Measurements from ENCODE around the gene BAIAP2L2. TPM values are rescaled to one million over a fixed set of nuclear protein-coding genes. Genes with fewer than 3 reads are reported as not detected.
"Not testable (repeated sequence)": the region's sequence is repeated elsewhere in the genome, so short reads cannot be mapped to it uniquely, and the experiment has no call there.

Gene BAIAP2L2
- total RNA-seq, 2 donors from 2014 or later, result 0.66 to 4.4 TPM

DNA sequence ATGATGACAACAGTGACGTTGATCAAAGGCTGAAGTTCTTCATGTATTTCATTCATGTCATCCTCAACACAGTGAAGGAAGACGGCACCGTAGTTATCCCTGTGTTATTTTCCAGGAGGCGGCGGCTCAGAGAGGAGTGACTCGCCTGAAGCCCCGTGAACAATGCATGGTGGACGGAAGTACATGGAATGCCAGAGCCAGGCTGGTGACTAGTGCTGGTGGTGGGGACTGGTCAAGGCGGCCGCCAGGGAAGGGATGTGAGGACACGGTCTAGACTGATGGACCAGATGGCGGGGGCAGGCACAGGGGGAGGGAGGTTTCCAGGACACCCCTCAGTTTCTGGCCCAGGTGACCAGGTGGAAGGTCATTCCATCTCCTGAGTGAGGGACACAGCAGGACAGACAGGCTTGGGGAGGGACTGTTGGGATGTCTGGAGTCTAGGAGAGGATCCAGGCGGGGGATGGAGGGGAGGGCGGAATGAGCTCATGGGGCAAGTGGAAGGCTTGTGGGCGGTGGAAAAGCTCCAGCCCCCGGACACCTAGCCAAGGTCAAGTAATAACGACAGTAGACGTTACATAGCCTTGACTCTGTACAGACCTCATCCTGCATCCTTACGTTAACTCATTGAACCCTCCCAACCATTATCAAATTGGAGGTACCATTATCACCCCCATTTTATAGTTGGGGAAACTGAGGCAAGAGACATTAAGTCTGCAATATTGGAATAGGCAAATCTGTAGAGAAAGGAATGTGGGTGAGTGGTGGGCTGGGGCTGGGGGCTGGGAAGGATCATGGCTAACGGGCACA, 69.3 kb downstream of the BAIAP2L2 start:
- Histone ChIP-seq H3K4me1 (no peaks in the 10 kb centered on the region), H3K27me3 (no peaks in the 10 kb centered on the region), H3K4me3 (no peak overlapping the region), H3K9me3 (no peaks in the 10 kb centered on the region), H3K36me3 (replicated peaks in 1 of 2; ENCODE audit: insufficient read depth in 1 of 2, low read depth in 2 of 2) (no peaks in the 10 kb centered on the region), H3K27ac (no peak overlapping the region)
- TF ChIP-seq, protein P1, sequence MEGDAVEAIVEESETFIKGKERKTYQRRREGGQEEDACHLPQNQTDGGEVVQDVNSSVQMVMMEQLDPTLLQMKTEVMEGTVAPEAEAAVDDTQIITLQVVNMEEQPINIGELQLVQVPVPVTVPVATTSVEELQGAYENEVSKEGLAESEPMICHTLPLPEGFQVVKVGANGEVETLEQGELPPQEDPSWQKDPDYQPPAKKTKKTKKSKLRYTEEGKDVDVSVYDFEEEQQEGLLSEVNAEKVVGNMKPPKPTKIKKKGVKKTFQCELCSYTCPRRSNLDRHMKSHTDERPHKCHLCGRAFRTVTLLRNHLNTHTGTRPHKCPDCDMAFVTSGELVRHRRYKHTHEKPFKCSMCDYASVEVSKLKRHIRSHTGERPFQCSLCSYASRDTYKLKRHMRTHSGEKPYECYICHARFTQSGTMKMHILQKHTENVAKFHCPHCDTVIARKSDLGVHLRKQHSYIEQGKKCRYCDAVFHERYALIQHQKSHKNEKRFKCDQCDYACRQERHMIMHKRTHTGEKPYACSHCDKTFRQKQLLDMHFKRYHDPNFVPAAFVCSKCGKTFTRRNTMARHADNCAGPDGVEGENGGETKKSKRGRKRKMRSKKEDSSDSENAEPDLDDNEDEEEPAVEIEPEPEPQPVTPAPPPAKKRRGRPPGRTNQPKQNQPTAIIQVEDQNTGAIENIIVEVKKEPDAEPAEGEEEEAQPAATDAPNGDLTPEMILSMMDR (IDR thresholded peaks at IDR 0.05), result no peak
- intact Hi-C loops (cut with DNase I), result loop anchor here (10.0 kb wide), 1 partner anchor 534 kb away; the partner anchor contains the start of gene DMC1
- no peak for ATAC-seq
- no peak for DNase-seq
- WGBS, 2 donors, result 75 to 82% methylated on average over 19 to 20 of the region's 20 CpGs

DNA sequence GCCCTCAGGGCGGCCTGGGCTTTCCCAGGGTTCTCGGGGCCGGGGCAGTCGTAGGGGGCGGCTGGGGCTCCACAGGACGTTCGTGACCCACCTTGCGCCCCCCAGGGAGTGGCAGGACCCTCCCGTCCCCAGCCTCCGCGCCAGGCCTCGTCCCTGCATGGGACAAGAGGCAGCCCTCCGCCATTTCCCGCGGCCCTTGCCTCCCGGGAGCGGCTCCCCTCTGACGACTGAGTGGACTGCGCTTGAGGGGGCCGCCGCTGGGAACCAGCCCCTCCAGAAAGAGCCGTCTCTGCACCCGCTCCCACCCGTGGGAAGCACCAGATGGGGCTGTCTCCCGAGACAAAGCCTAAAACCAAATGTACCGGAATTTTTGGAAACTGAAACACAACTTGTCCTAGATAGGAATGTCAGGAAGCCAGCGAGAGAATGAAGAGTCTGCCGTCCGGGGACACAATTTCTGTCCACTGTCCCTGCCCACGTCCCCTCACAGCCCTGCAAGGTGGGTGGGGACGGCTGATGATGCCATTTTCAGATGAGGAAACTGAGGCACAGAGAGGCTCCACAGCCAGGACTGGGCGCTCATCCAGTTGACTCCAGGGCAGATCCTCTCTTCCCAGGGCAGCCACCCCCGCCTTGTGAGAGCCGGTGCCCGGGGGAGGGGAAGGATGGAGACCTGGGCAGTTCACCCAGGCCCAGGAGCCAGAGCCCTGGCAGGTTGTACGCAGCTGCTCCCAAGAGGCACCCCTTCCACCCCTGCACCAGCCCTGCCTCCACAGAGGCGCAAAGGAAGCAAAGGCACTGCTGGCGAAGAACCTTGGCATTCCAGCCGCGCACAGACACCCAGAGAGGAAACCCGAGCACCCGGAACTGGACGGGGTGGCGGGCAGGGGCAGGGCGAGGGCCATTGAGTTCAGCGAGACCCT, 71.3 kb downstream of the BAIAP2L2 start:
- 65 to 67% methylated on average over 28 to 38 of the region's 46 CpGs for WGBS, 2 donors
- ATAC-seq (no peak), DNase-seq (no peak)
- Histone ChIP-seq H3K27ac (peak overlapping the region in 1 of 4 donors; percentile 11), H3K4me1 (peaks cover 6% of the 10 kb centered on the region), H3K4me3 (no peak overlapping the region), H3K9me3 (no peaks in the 10 kb centered on the region), H3K27me3 (no peaks in the 10 kb centered on the region), H3K36me3 (replicated peaks in 1 of 2; ENCODE audit: insufficient read depth in 1 of 2, low read depth in 2 of 2) (no peaks in the 10 kb centered on the region)
- intact Hi-C loops (cut with DNase I), result no loop called here
- no peak for TF ChIP-seq POLR2A (IDR thresholded peaks at IDR 0.05)
- TF ChIP-seq, protein P1 (IDR thresholded peaks at IDR 0.05), result no peak

DNA sequence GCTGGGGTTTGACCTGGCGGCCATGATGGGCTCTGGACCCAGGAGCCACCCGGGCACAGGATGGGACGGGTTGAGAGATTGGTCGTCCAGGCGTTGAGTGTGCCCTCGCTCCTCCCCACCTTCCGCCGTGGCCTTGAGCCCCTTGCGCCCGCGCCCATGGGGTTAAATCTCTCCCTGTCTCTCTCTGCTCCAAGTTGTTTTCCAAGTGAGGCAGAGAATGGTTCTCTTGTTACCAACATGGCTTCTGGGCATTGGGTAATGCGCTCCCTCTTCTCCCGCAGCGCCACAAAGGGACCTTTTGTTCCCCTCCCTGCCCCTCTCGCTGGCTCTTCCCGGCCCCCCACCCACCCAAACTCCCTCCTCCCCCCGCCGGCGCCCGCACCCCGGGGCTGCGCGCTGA, 72.1 kb downstream of the BAIAP2L2 start:
- ATAC-seq (no peak), DNase-seq (no peak)
- H3K4me1 ChIP-seq, result peaks cover 11% of the 10 kb centered on the region
- intact Hi-C loops (cut with DNase I), result no loop called here
- TF ChIP-seq POLR2A (IDR thresholded peaks at IDR 0.05), result no peak
- TF ChIP-seq, protein P1 (IDR thresholded peaks at IDR 0.05), result no peak
- no peak overlapping the region for H3K27ac ChIP-seq
- no peaks in the 10 kb centered on the region for H3K27me3 ChIP-seq
- no peaks in the 10 kb centered on the region for H3K9me3 ChIP-seq
- H3K4me3 ChIP-seq, result no peak overlapping the region
- 88 to 91% methylated on average over 16 to 22 of the region's 23 CpGs for WGBS, 2 donors
- no peaks in the 10 kb centered on the region for H3K36me3 ChIP-seq (replicated peaks in 1 of 2; ENCODE audit: insufficient read depth in 1 of 2, low read depth in 2 of 2)

DNA sequence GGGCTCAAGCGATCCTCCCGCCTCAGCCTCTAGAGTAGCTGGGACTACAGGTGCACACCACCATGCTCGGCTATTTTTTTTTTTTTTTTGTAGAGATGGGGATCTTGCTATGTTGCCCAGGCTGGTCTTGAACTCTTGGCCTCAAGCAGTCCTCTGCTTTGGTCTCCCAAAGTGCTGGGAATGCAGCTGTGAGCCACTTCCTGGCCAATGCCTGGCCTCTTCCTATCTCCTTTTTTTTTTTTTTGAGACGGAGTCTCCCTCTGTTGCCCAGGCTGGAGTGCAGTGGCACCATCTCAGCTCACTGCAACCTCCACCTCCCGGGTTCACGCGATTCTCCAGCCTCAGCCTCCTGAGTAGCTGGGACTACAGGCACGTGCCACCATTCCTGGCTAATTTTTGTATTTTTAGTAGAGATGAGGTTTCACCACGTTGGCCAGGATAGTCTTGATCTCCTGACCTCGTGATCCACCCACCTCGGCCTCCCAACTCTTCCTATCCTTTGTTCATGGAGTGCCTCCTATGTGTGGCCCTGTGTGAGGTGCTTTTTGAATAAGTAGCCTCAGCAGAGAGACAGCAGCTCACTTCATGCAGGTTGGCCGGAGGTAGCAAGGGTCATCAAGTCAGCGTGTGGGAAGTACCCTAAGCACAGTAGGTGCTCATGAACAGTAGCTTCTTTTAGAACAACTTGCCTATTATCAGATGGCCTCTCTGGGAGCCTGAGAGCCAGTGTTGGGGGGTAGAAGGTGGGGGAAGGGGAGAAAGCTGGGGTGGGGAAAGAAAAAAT, 72.9 kb downstream of the BAIAP2L2 start:
- 82 to 88% methylated on average over 13 of the region's 13 CpGs for WGBS, 2 donors
- DNase-seq; H3K27ac ChIP-seq; H3K9me3 ChIP-seq; H3K36me3 ChIP-seq (replicated peaks in 1 of 2; ENCODE audit: insufficient read depth in 1 of 2, low read depth in 2 of 2); intact Hi-C loops (cut with DNase I); ATAC-seq; H3K4me3 ChIP-seq; H3K27me3 ChIP-seq: not testable (repeated sequence)
- peaks cover 18% of the 10 kb centered on the region for H3K4me1 ChIP-seq

Measured in body of pancreas (tissue), 4 donors.